Endothelial cell of umbilical vein (primary cell): ENCODE measurements around the gene CLIC4.

Source experiments
- CTCF ChIP-seq, 2 donors: IDR thresholded peaks; 1 replicate in 1 of 2; 2 replicates in 1 of 2; pipeline ENCODE4 v1.5.1; 2011; ENCODE audit warnings: low read length in 2 of 2, mild to moderate bottlenecking in 2 of 2, moderate library complexity in 2 of 2, control low read depth in 1 of 2, inconsistent platforms in 1 of 2, low read depth in 1 of 2; ENCODE audit not compliant: insufficient read depth in 1 of 2; ENCODE audit errors: extremely low read depth in 1 of 2
- EZH2 ChIP-seq: IDR thresholded peaks from 2 replicates; pipeline ENCODE4 v1.6.1; 2012; ENCODE audit warnings: borderline replicate concordance, low read depth, mild to moderate bottlenecking, moderate library complexity, low read length, inconsistent platforms; ENCODE audit not compliant: severe bottlenecking
- FOS ChIP-seq: IDR thresholded peaks from 2 replicates; pipeline ENCODE4 v1.6.1; 2011; ENCODE audit warnings: mild to moderate bottlenecking, low read length, moderate library complexity, borderline replicate concordance; ENCODE audit not compliant: insufficient read depth
- GATA2 ChIP-seq: IDR thresholded peaks from 2 replicates; pipeline ENCODE4 v1.7.0; 2011; ENCODE audit warnings: low read depth, mild to moderate bottlenecking, moderate library complexity, mixed read lengths, low read length; ENCODE audit not compliant: insufficient read length, insufficient read depth
- MYC ChIP-seq: IDR thresholded peaks from one replicate; pipeline ENCODE4 v1.6.1; 2011; ENCODE audit warnings: mild to moderate bottlenecking, low read depth, low read length
- POLR2A ChIP-seq: IDR thresholded peaks from 2 replicates; pipeline ENCODE4 v1.6.1; 2012; ENCODE audit warnings: low read depth, mild to moderate bottlenecking, control low read depth, low read length
- POLR2AphosphoS5 ChIP-seq: IDR thresholded peaks from 2 replicates; pipeline ENCODE4 v1.6.1; 2012; ENCODE audit warnings: low read depth, mild to moderate bottlenecking, control low read depth, low read length, moderate library complexity; ENCODE audit not compliant: insufficient read depth

DNA sequence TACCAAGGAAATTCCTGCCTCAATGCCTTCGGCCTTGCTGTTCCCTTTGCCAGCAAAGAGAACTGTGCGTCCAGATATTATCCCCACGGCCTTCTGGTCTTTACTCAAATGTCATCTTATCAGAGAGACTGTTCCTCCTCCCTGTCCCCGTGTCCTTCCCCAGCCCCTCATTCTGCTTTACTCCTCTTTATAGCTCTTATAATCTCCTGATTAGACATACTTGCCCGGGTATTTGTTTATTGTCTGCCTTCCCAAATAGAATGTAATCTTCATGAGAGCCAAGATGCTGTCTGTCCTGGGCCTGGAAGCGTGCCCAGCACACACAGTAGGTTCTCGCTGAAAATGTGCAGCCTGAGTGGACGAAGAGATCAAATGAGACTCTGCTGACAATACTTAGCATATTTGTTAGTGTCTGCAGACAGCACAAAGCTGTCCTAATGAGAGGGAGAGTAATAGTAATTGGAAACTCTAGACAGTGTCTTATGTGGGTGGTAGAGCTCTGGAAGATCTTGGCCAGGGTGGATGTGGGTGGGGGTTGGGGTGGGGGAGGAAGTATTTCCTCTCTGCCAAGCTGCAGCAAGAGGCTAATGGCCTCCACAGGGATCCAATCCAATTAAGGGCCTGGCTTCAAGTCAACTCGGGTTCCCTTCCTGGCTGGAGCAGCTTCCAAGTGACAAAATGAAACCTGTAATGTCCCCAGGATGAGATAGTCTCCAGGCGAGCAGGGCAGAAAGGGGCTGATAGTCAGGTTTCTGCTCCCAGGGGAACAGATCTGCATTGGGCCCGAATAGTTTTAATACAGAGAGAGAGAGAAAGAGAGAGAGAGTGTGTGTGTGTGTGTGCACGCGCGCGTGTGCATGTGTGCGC lies 9.5 kb upstream of the CLIC4 start:
- no peak for TF ChIP-seq GATA2
- TF ChIP-seq CTCF (IDR thresholded peaks at IDR 0.05; ENCODE audit: extremely low read depth in 1 of 2, insufficient read depth in 1 of 2, low read depth in 1 of 2, low read length in 2 of 2), result no peak
- TF ChIP-seq EZH2, result no peak
- no peak for TF ChIP-seq POLR2AphosphoS5
- TF ChIP-seq POLR2A, result no peak
- TF ChIP-seq FOS, result no peak
- no peak for TF ChIP-seq MYC
